Central memory CD8-positive, alpha-beta T cell (primary cell): ENCODE data around the gene ARHGAP4.
A peak's percentile ranks its signal among the peaks of the same experiment; 100 is the strongest.

Experiments
- ATAC-seq: fragments of 150-1000 bp; cut with Tn5 transposase; replicated peaks from 2 replicates; pipeline ENCODE4 v1.10.0; 2022; ENCODE audit warnings: mild to moderate bottlenecking, moderate FRiP score, moderate number of reproducible peaks; ENCODE audit not compliant: poor library complexity, severe bottlenecking; ENCODE audit errors: extremely low read depth
- DNase-seq, 2 donors: peaks; one replicate each; pipeline ENCODE4 v3.0.0; 2021; ENCODE audit warnings: low spot score in 2 of 2
- H3K27ac Mint-ChIP-seq: one replicate; pipeline ENCODE4 v1.8.0; 2022; ENCODE audit warnings: low read depth, mild to moderate bottlenecking, moderate library complexity, mixed read lengths
- H3K27me3 Mint-ChIP-seq: one replicate; pipeline ENCODE4 v1.8.0; 2022; ENCODE audit warnings: mixed read lengths
- H3K36me3 Mint-ChIP-seq: one replicate; pipeline ENCODE4 v1.8.0; 2022; ENCODE audit warnings: mild to moderate bottlenecking, moderate library complexity, mixed read lengths; ENCODE audit not compliant: insufficient read depth
- H3K4me1 Mint-ChIP-seq: one replicate; pipeline ENCODE4 v1.8.0; 2022; ENCODE audit warnings: mixed read lengths
- H3K4me3 Mint-ChIP-seq: one replicate; pipeline ENCODE4 v1.8.0; 2022; ENCODE audit warnings: mild to moderate bottlenecking, moderate library complexity, mixed read lengths
- H3K9me3 Mint-ChIP-seq: one replicate; pipeline ENCODE4 v1.8.0; 2022; ENCODE audit warnings: mixed read lengths

ARHGAP4 gene

GRCh38 chrX:153969125-153969903 lies 43.2 kb upstream of the ARHGAP4 start:
- Mint-ChIP-seq H3K9me3 (no peaks in the 10 kb centered on the region), H3K36me3 (peaks cover 17% of the 10 kb centered on the region), H3K27me3 (no peaks in the 10 kb centered on the region), H3K4me3 (peak overlapping the region; percentile 99), H3K27ac (peak overlapping the region; percentile 35), H3K4me1 (peaks cover 36% of the 10 kb centered on the region)
- ATAC-seq = no peak
- DNase-seq = no peak

DNA sequence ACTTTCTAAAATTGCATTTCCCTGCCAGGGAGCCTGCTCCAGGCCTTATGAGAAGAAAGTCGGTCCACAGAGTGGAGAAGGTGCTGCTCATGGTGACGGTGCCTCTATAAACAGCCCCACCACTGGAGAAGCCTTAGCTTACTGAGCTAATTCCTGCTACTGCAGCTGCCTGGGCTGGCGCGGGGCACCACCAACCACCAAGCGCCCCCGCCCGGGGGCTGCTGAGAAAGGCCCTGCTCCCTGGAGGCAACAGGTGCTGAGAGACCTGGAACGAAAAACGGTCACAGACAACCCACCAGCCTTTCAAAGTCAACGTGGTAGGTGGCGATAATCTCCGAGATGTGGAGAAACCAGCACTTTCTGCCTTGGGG lies 42.7 kb upstream of the ARHGAP4 start:
- H3K36me3 Mint-ChIP-seq = peaks cover 17% of the 10 kb centered on the region
- H3K4me1 Mint-ChIP-seq = peaks cover 31% of the 10 kb centered on the region
- H3K4me3 Mint-ChIP-seq = peak overlapping the region; percentile 99
- peak overlapping the region; percentile 35 for H3K27ac Mint-ChIP-seq
- no peak for DNase-seq
- no peaks in the 10 kb centered on the region for H3K27me3 Mint-ChIP-seq
- H3K9me3 Mint-ChIP-seq = no peaks in the 10 kb centered on the region
- no peak for ATAC-seq

DNA sequence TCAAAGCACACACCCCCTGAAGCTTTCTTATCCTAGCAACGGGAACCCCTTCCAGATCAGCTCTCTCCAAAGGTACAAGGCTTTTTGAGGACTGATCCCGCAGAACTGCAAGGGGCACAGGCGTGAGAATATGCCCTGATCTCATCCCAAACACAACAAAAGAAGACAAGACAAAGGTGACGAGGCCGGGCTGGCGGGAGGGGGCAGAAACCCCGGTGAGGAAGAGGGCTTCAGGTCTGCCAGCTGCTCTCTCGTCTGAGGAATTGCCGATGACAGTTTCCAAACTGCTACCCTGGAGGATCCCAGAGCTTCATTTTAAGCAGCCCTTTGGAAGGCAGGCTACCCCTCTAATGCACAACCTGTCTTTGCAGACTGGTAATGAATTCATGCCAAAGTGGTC lies 42.2 kb upstream of the ARHGAP4 start:
- no peaks in the 10 kb centered on the region for H3K27me3 Mint-ChIP-seq
- H3K9me3 Mint-ChIP-seq = no peaks in the 10 kb centered on the region
- H3K27ac Mint-ChIP-seq = peak overlapping the region; percentile 97
- H3K4me1 Mint-ChIP-seq = peaks cover 27% of the 10 kb centered on the region
- no peak for DNase-seq
- no peak for ATAC-seq
- peaks cover 17% of the 10 kb centered on the region for H3K36me3 Mint-ChIP-seq
- H3K4me3 Mint-ChIP-seq = peak overlapping the region; percentile 99

GRCh38 chrX:153967536-153968224 lies 41.6 kb upstream of the ARHGAP4 start:
- Mint-ChIP-seq H3K27ac (peak overlapping the region; percentile 97), H3K36me3 (peaks cover 17% of the 10 kb centered on the region), H3K27me3 (no peaks in the 10 kb centered on the region), H3K4me3 (peak overlapping the region; percentile 99), H3K4me1 (peaks cover 24% of the 10 kb centered on the region), H3K9me3 (no peaks in the 10 kb centered on the region)
- no peak for DNase-seq
- no peak for ATAC-seq

DNA sequence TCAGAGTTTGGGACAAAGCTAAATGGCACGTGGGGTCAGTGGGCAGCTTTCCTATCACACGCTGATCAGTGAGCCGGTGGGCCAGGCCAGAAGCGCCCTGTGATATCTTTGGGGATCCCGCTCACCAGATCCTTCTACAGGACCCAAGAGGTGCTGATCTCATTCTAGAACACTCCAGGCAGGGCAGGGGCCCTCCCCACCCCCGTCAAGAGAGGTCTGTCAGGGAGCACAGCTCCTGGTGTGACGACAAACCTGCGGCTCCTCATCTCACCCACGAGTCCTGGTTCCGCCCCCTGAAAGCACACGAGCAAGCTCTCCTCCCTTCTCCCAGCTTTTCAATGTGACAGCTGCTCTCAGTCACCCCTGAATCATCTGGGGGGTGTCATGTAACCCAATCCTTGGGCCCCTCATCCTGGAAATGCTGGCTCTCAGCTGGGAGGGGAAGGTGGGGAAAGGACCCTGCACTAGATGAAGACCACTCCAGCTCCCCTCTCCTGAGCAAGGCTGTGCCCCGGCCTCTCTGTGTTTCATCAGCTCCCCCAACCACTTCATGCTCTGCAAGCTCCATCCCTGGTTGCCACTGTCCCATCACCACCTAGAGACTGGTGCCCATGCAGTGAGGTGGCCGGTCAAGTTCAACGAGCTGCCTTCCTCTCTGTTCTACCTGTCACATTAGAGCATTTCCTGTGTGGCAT lies 40.9 kb upstream of the ARHGAP4 start:
- Mint-ChIP-seq H3K27ac (peak overlapping the region; percentile 97), H3K36me3 (peaks cover 16% of the 10 kb centered on the region), H3K4me3 (peak overlapping the region; percentile 99), H3K4me1 (peaks cover 24% of the 10 kb centered on the region), H3K27me3 (no peaks in the 10 kb centered on the region), H3K9me3 (no peaks in the 10 kb centered on the region)
- ATAC-seq (no peak), DNase-seq (peak in 1 of 2 donors; percentile 38)

GRCh38 chrX:153966283-153966688 lies 40.2 kb upstream of the ARHGAP4 start:
- peak overlapping the region; percentile 97 for H3K27ac Mint-ChIP-seq
- no peaks in the 10 kb centered on the region for H3K27me3 Mint-ChIP-seq
- ATAC-seq = no peak
- H3K9me3 Mint-ChIP-seq = no peaks in the 10 kb centered on the region
- H3K4me3 Mint-ChIP-seq = peak overlapping the region; percentile 99
- peaks cover 15% of the 10 kb centered on the region for H3K36me3 Mint-ChIP-seq
- DNase-seq = no peak
- H3K4me1 Mint-ChIP-seq = peaks cover 24% of the 10 kb centered on the region

GRCh38 chrX:153965406-153965805 lies 39.3 kb upstream of the ARHGAP4 start:
- peak overlapping the region; percentile 7 for H3K4me3 Mint-ChIP-seq
- peaks cover 24% of the 10 kb centered on the region for H3K4me1 Mint-ChIP-seq
- H3K36me3 Mint-ChIP-seq = peaks cover 16% of the 10 kb centered on the region
- DNase-seq (no peak), ATAC-seq (no peak)
- H3K9me3 Mint-ChIP-seq = no peaks in the 10 kb centered on the region
- H3K27ac Mint-ChIP-seq = peak overlapping the region; percentile 97
- H3K27me3 Mint-ChIP-seq = no peaks in the 10 kb centered on the region

DNA sequence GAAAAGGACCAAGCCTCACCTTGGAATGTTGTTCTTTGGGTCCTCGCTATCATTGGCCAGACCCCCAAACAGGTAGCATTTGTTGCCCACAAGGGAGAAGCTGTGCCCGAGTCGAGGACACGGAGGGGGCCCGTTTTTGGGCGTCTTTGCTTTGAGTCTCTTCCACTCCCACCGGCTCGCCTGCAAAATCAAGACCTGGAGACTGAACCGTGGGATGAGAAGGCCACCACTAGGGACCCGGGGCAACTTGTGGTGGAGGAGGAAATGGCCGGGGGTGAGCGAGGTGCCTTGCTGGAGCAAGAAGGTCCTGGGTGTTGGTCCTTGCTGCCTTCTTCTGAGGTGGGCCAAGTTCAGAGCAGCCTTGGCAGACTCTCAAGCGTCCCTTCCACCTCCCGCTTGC lies 38.0 kb upstream of the ARHGAP4 start:
- ATAC-seq = no peak
- DNase-seq = no peak
- Mint-ChIP-seq H3K27me3 (no peaks in the 10 kb centered on the region), H3K9me3 (no peaks in the 10 kb centered on the region), H3K36me3 (peaks cover 15% of the 10 kb centered on the region), H3K4me1 (peaks cover 24% of the 10 kb centered on the region), H3K4me3 (no peak overlapping the region), H3K27ac (no peak overlapping the region)

DNA sequence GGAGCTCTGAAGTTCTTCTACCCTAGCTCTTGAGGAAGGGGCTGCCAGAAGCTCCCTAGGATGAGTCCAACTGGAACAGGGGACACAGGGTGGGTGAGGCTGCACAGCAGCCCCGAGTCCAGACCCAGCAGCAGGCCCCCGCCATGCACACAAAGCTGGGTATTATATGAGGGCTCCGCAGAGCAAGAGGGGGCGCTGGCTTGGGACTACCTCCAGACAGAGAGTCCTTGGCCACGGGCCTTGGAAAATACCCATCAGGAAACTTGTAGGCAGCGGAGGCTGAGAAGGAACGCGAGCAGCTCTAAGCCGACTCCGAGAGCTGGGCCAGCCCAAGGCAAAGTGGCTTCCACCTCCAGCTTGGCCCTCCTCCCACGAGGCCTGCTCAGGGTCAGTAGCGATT lies 37.5 kb upstream of the ARHGAP4 start:
- no peak overlapping the region for H3K4me3 Mint-ChIP-seq
- H3K27ac Mint-ChIP-seq = no peak overlapping the region
- no peaks in the 10 kb centered on the region for H3K27me3 Mint-ChIP-seq
- no peak for DNase-seq
- H3K4me1 Mint-ChIP-seq = peaks cover 24% of the 10 kb centered on the region
- peaks cover 15% of the 10 kb centered on the region for H3K36me3 Mint-ChIP-seq
- H3K9me3 Mint-ChIP-seq = no peaks in the 10 kb centered on the region
- ATAC-seq = no peak

DNA sequence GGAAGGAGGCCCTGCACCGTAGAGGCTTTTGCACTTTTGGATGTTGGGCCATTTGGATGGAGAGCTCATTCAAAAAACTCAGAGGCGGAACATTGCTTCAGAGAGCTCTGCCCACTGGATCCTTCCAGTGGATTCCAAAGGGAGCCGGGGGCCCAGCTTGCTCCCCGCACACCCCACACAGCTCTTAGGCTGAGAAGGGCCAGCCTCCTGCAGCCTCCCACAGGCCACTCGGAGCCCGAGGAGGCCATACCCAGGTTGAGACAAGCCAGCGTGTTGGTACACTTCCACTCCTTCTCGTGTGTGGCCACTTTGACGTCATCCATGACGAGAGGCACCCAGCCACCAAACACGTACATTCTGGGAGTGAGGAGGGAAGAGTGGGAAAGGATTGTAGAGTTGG lies 35.2 kb upstream of the ARHGAP4 start:
- ATAC-seq = no peak
- no peaks in the 10 kb centered on the region for H3K27me3 Mint-ChIP-seq
- peaks cover 18% of the 10 kb centered on the region for H3K36me3 Mint-ChIP-seq
- no peak for DNase-seq
- peaks cover 3% of the 10 kb centered on the region for H3K4me1 Mint-ChIP-seq
- no peaks in the 10 kb centered on the region for H3K9me3 Mint-ChIP-seq
- H3K27ac Mint-ChIP-seq = no peak overlapping the region
- no peak overlapping the region for H3K4me3 Mint-ChIP-seq

- H3K4me3 Mint-ChIP-seq = no peak overlapping the region
- H3K27me3 Mint-ChIP-seq = no peaks in the 10 kb centered on the region
- ATAC-seq (no peak), DNase-seq (no peak)
- H3K36me3 Mint-ChIP-seq = peaks cover 19% of the 10 kb centered on the region
- no peak overlapping the region for H3K27ac Mint-ChIP-seq
- no peaks in the 10 kb centered on the region for H3K9me3 Mint-ChIP-seq
- no peaks in the 10 kb centered on the region for H3K4me1 Mint-ChIP-seq
Observed at GRCh38 chrX:153960786-153961185, 34.7 kb upstream of the ARHGAP4 start.

GRCh38 chrX:153960077-153960476 lies 34.0 kb upstream of the ARHGAP4 start:
- Mint-ChIP-seq H3K27ac (no peak overlapping the region), H3K4me3 (no peak overlapping the region), H3K4me1 (no peaks in the 10 kb centered on the region), H3K27me3 (no peaks in the 10 kb centered on the region), H3K36me3 (peaks cover 22% of the 10 kb centered on the region), H3K9me3 (no peaks in the 10 kb centered on the region)
- DNase-seq = no peak
- ATAC-seq = no peak

DNA sequence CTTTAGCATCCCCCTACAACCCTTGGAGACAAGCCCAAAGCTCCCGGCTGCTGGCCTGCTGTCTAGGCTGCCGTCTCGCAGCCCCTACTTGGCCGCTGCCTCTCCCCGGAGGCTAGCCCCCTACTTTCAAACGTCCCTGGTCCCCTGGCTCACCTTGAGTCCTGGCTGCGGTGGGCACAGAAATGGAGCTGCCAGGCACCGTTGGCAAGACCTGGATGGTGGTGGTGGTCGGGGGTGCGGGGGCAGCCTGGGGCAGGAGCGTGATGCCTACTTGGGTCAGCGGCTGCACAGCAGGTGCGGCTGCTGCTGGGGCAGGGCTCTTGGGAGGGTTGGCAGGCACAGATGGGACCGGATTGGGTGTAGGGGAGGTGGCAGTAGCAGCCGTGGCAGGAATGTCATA lies 33.6 kb upstream of the ARHGAP4 start:
- no peaks in the 10 kb centered on the region for H3K9me3 Mint-ChIP-seq
- no peak overlapping the region for H3K27ac Mint-ChIP-seq
- DNase-seq (no peak), ATAC-seq (no peak)
- no peak overlapping the region for H3K4me3 Mint-ChIP-seq
- H3K36me3 Mint-ChIP-seq = peaks cover 24% of the 10 kb centered on the region
- no peaks in the 10 kb centered on the region for H3K4me1 Mint-ChIP-seq
- no peaks in the 10 kb centered on the region for H3K27me3 Mint-ChIP-seq
